Measurements from ENCODE around the gene SPOCK1. TPM values are rescaled to one million over a fixed set of nuclear protein-coding genes. Genes with fewer than 3 reads are reported as not detected.

Gene SPOCK1
- total RNA-seq, 2 experiments from 2014 or later = not detected

DNA sequence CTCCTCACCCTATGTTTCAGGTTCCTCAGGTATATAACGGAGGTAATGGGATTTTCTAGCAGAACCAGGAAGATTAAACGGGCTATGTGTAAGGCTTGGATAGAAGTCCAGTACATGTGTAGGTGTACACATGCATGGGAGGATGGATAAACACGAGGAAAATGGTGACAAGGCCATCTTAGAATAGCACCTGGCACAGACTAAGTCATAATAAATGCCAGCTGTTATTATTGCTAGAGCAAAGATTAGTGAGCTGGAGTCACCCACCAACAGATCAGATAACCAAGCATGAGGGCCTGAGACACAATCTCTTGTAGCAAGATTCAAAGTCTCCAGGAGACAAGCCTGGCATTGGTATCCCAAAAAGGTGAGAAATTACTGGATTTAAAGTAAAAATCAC lies 21.1 kb downstream of the SPOCK1 start:
- intact Hi-C loops (cut with micrococcal nuclease) = no loop called here
- H3K4me3 Mint-ChIP-seq = no peak overlapping the region
- POLR2A ChIA-PET = interaction anchor here (0.6 kb wide), 1 partner anchor 13 kb away, joined by 4 read pairs; no protein-coding TSS in a partner anchor
- H3K4me1 Mint-ChIP-seq (ENCODE audit: low read depth) = no peaks in the 10 kb centered on the region
- no peaks in the 10 kb centered on the region for H3K9me3 Mint-ChIP-seq
- no peak overlapping the region for H3K27ac Mint-ChIP-seq
- H3K36me3 Mint-ChIP-seq (ENCODE audit: low read depth) = no peaks in the 10 kb centered on the region
- TF ChIP-seq CTCF (IDR thresholded peaks at IDR 0.05) = no peak
- DNase-seq = no peak
- no peak for ATAC-seq
- CTCF ChIA-PET = interaction anchor here (1.1 to 2.0 kb wide), 3 partner anchors 17 to 158 kb away, joined by 3 to 5 read pairs (median 3); no protein-coding TSS in a partner anchor
- H3K27me3 Mint-ChIP-seq = peaks cover 2% of the 10 kb centered on the region

DNA sequence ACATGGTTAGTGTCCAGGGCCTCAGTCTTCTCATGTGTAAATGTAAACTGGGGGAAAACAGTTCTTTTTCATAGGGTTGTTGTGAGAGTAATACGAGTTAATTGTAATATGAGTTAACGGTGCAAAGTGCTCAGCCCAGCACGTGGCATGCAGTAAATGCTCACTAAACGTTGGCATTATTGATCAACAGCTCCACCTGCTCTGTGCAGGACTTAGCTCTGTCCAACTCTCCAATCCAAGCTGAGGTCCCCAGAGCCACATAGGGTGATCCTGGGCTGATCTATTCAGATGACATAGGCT lies 28.3 kb downstream of the SPOCK1 start:
- Mint-ChIP-seq H3K4me3 (no peak overlapping the region), H3K27me3 (peaks cover 6% of the 10 kb centered on the region)
- no peak for ATAC-seq

DNA sequence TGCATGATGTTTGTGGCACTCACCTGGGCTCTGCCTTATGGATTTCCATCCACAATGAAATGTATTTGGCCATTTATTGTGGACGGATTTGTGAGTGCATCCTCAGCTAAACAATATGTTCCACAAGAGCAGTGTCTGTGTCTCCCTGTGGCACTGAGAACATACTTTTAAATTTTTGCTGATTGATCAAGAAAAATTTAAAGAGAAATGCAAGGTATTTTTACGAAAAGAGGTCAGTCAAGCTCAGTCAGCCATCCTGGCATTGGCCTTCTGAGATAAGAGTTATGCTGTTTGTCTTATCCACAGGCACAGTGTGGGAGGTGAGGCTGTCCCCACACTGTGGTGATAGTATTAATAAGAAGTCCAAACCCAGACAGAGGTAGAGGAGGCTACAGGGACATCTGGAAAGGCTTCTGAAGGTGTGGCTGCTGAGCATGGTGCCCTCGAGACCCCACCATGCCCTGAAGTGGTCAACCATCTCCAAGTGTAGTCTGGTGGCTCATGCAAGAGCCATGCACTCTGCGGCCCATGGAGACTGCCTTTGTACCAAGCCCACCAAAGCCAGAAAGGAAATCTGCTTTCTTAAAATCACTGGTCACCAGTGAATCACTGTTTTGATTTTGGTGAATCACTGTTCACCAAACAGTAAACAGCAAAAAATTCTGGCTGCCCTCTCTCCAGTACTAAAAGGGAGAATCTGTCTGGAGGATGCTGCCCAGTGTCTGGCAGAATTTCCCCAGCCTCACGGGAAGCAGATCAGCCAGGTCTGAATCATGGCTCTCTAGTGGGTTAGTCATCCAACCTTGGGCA lies 28.8 kb downstream of the SPOCK1 start:
- ATAC-seq = no peak
- no peaks in the 10 kb centered on the region for H3K9me3 Mint-ChIP-seq
- no peak for DNase-seq
- H3K36me3 Mint-ChIP-seq (ENCODE audit: low read depth) = no peaks in the 10 kb centered on the region
- intact Hi-C loops (cut with micrococcal nuclease) = no loop called here
- H3K4me3 Mint-ChIP-seq = no peak overlapping the region
- no peaks in the 10 kb centered on the region for H3K4me1 Mint-ChIP-seq (ENCODE audit: low read depth)
- H3K27ac Mint-ChIP-seq = no peak overlapping the region
- H3K27me3 Mint-ChIP-seq = peaks cover 8% of the 10 kb centered on the region
- ChIA-PET CTCF (interaction anchor here (1.1 kb wide), 1 partner anchor 150 kb away, joined by 5 read pairs; no protein-coding TSS in a partner anchor), POLR2A (no interaction called here)
- no peak for TF ChIP-seq CTCF (IDR thresholded peaks at IDR 0.05)

More for the DNA sequence above, 28.3 kb downstream of the SPOCK1 start:
- no peaks in the 10 kb centered on the region for H3K36me3 Mint-ChIP-seq (ENCODE audit: low read depth)
- CTCF ChIA-PET = no interaction called here
- POLR2A ChIA-PET = no interaction called here
- no peak for DNase-seq
- no peak for TF ChIP-seq CTCF (IDR thresholded peaks at IDR 0.05)
- H3K9me3 Mint-ChIP-seq = no peaks in the 10 kb centered on the region
- H3K27ac Mint-ChIP-seq = no peak overlapping the region
- intact Hi-C loops (cut with micrococcal nuclease) = no loop called here
- no peaks in the 10 kb centered on the region for H3K4me1 Mint-ChIP-seq (ENCODE audit: low read depth)

GRCh38 chr5:137466889-137467288 lies 32.2 kb downstream of the SPOCK1 start:
- Mint-ChIP-seq H3K4me3 (no peak overlapping the region), H3K36me3 (ENCODE audit: low read depth) (no peaks in the 10 kb centered on the region), H3K27me3 (peaks cover 5% of the 10 kb centered on the region), H3K4me1 (ENCODE audit: low read depth) (no peaks in the 10 kb centered on the region), H3K9me3 (no peaks in the 10 kb centered on the region), H3K27ac (no peak overlapping the region)
- no peak for DNase-seq
- CTCF ChIA-PET = interaction anchor here (1.6 kb wide), 1 partner anchor 147 kb away, joined by 5 read pairs; no protein-coding TSS in a partner anchor
- POLR2A ChIA-PET = no interaction called here
- intact Hi-C loops (cut with micrococcal nuclease) = no loop called here
- ATAC-seq = no peak
- TF ChIP-seq CTCF (IDR thresholded peaks at IDR 0.05) = no peak

DNA sequence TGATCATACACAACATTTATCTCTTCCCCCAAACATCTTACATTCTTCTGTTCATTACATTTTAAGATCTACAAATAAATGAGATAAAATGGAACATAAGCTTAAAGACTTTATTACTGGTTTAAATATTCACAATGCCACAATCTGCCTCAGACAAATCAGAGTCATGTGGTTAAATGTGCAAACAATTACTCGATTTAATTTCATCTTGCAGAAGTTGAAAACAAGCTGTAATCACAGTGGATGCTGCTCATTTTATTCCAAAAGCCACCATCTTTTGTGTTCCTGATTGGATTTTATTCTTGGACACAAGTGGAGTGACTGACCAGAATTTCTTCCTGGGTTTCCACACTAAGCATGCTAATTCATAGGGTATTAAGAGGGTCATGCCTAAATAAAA lies 33.2 kb downstream of the SPOCK1 start:
- Mint-ChIP-seq H3K36me3 (ENCODE audit: low read depth) (no peaks in the 10 kb centered on the region), H3K4me3 (no peak overlapping the region), H3K27me3 (peaks cover 2% of the 10 kb centered on the region), H3K9me3 (no peaks in the 10 kb centered on the region), H3K27ac (no peak overlapping the region), H3K4me1 (ENCODE audit: low read depth) (no peaks in the 10 kb centered on the region)
- TF ChIP-seq CTCF (IDR thresholded peaks at IDR 0.05) = no peak
- intact Hi-C loops (cut with micrococcal nuclease) = no loop called here
- POLR2A ChIA-PET = no interaction called here
- DNase-seq = no peak
- no peak for ATAC-seq
- CTCF ChIA-PET = interaction anchor here (1.6 kb wide), 1 partner anchor 146 kb away, joined by 5 read pairs; no protein-coding TSS in a partner anchor
